Measurements from ENCODE around the gene CSF2RB. TPM values are rescaled to one million over a fixed set of nuclear protein-coding genes. Genes with fewer than 3 reads are reported as not detected.

CSF2RB gene
- total RNA-seq, 4 donors from 2014 or later = 5.7 to 14.3 (median 10.8) TPM

- Histone ChIP-seq H3K27me3 (peaks cover 0 to 18% of the 10 kb centered on the region in 2 donors), H3K36me3 (no peaks in the 10 kb centered on the region), H3K4me3 (no peak overlapping the region), H3K4me1 (no peaks in the 10 kb centered on the region), H3K9me3 (peaks cover 0 to 33% (median 4%) of the 10 kb centered on the region in 4 donors), H3K27ac (no peak overlapping the region)
- DNase-seq (ENCODE audit: low spot score in 2 of 2) = no peak
- TF ChIP-seq EP300 (IDR thresholded peaks at IDR 0.05) (no peak), POLR2A (IDR thresholded peaks at IDR 0.05) (no peak)
- TF ChIP-seq, protein P1, sequence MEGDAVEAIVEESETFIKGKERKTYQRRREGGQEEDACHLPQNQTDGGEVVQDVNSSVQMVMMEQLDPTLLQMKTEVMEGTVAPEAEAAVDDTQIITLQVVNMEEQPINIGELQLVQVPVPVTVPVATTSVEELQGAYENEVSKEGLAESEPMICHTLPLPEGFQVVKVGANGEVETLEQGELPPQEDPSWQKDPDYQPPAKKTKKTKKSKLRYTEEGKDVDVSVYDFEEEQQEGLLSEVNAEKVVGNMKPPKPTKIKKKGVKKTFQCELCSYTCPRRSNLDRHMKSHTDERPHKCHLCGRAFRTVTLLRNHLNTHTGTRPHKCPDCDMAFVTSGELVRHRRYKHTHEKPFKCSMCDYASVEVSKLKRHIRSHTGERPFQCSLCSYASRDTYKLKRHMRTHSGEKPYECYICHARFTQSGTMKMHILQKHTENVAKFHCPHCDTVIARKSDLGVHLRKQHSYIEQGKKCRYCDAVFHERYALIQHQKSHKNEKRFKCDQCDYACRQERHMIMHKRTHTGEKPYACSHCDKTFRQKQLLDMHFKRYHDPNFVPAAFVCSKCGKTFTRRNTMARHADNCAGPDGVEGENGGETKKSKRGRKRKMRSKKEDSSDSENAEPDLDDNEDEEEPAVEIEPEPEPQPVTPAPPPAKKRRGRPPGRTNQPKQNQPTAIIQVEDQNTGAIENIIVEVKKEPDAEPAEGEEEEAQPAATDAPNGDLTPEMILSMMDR (IDR thresholded peaks at IDR 0.05) = no peak
- WGBS, 2 donors = 84 to 87% methylated on average over 1 of the region's 1 CpG
Observed at GRCh38 chr22:36881504-36882245, 31.8 kb upstream of the CSF2RB start.

DNA sequence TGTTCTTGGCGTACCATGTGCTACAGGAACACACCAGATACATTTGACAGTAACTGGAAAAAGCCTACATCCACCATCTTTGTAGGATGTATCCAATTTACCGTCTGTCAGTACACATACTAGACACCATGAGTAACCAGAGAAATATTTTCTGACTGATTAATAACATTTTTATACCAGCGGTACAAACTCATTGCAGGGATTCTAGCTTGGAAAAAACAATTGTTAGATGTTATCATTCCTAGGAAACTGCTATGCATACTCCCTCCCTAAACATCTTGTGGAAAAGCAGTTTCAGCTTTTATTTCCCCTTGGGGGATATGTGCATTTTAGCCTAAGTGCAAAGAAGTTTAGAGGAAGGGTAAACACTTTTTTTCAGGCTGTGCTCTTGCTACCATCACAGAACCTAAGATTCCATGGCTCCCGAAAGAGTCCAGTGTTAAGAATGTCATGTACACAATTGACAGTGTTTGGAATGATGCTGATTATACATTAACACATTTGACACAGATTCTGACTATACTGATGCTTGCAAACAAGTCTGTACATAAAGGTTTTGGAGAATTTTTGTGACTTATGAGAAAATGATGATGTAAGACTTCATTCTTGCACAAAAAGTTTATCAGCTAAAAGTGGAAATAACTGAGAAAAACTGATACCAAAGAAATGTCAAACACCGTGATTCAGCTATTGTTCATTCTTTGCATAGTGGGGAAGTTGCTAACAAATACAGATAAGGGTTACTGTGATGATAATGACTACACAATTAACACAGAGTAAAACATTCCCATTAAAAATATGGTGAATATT is 28.9 kb upstream of the CSF2RB start:
- Histone ChIP-seq H3K27me3 (peaks cover 0 to 10% of the 10 kb centered on the region in 2 donors), H3K4me1 (no peaks in the 10 kb centered on the region), H3K4me3 (no peak overlapping the region), H3K9me3 (peaks cover 0 to 33% (median 4%) of the 10 kb centered on the region in 4 donors), H3K36me3 (no peaks in the 10 kb centered on the region), H3K27ac (no peak overlapping the region)
- 48 to 50% methylated on average over 5 of the region's 5 CpGs for WGBS, 2 donors
- TF ChIP-seq POLR2A (IDR thresholded peaks at IDR 0.05) (no peak), EP300 (IDR thresholded peaks at IDR 0.05) (no peak)
- TF ChIP-seq, protein P1 (IDR thresholded peaks at IDR 0.05) = no peak
- DNase-seq (ENCODE audit: low spot score in 2 of 2) = no peak

- H3K36me3 ChIP-seq = no peaks in the 10 kb centered on the region
- 69 to 80% methylated on average over 7 of the region's 7 CpGs for WGBS, 2 donors
- no peak overlapping the region for H3K4me3 ChIP-seq
- DNase-seq (ENCODE audit: low spot score in 2 of 2) = no peak
- TF ChIP-seq, protein P1 (IDR thresholded peaks at IDR 0.05) = no peak
- no peak for TF ChIP-seq POLR2A (IDR thresholded peaks at IDR 0.05)
- TF ChIP-seq EP300 (IDR thresholded peaks at IDR 0.05) = no peak
- H3K9me3 ChIP-seq = peaks cover 0 to 30% (median 4%) of the 10 kb centered on the region in 4 donors
- no peaks in the 10 kb centered on the region for H3K4me1 ChIP-seq
- peaks cover 0 to 10% of the 10 kb centered on the region in 2 donors for H3K27me3 ChIP-seq
- H3K27ac ChIP-seq = no peak overlapping the region
Observed at GRCh38 chr22:36885474-36885873, 28.0 kb upstream of the CSF2RB start.

- TF ChIP-seq, protein P1 (IDR thresholded peaks at IDR 0.05) = no peak
- TF ChIP-seq POLR2A (IDR thresholded peaks at IDR 0.05) (no peak), EP300 (IDR thresholded peaks at IDR 0.05) (no peak)
- no peak for DNase-seq (ENCODE audit: low spot score in 2 of 2)
- H3K36me3 ChIP-seq = no peaks in the 10 kb centered on the region
- H3K4me3 ChIP-seq = no peak overlapping the region
- no peak overlapping the region for H3K27ac ChIP-seq
- H3K4me1 ChIP-seq = no peaks in the 10 kb centered on the region
- peaks cover 0 to 10% of the 10 kb centered on the region in 2 donors for H3K27me3 ChIP-seq
- peaks cover 0 to 25% (median 3%) of the 10 kb centered on the region in 4 donors for H3K9me3 ChIP-seq
- 91 to 94% methylated on average over 4 of the region's 4 CpGs for WGBS, 2 donors
Observed at GRCh38 chr22:36886016-36886415, 27.4 kb upstream of the CSF2RB start.

DNA sequence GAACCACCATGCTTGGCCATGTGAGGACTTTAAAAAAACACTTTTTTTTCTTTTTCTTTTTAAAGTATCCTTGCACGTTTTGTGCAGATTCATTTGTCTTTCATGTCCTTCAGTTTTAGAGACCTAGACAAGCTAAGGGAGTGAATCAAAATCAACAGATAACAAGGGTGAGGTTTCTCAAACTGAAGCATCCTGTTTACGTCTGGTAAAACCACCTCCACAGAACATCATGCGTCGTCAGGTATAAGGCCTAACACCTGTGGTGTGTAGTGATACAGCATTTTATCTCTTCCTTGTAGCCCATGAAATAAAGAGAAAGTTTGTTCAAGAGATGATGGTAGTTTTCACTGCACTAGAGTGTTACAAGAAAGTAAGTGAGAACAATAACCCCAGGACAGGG is 26.3 kb upstream of the CSF2RB start:
- WGBS, 2 donors = 76 to 86% methylated on average over 4 of the region's 4 CpGs

More for the DNA sequence above, 26.3 kb upstream of the CSF2RB start:
- Histone ChIP-seq H3K4me1 (no peaks in the 10 kb centered on the region), H3K36me3 (no peaks in the 10 kb centered on the region), H3K27me3 (peaks cover 0 to 10% of the 10 kb centered on the region in 2 donors), H3K4me3 (no peak overlapping the region), H3K9me3 (peaks cover 0 to 14% (median 0%) of the 10 kb centered on the region in 4 donors), H3K27ac (no peak overlapping the region)
- DNase-seq (ENCODE audit: low spot score in 2 of 2) = no peak
- TF ChIP-seq EP300 (IDR thresholded peaks at IDR 0.05) = no peak
- TF ChIP-seq POLR2A (IDR thresholded peaks at IDR 0.05) = no peak
- TF ChIP-seq, protein P1 (IDR thresholded peaks at IDR 0.05) = no peak

Data from tibial nerve (tissue), 4 donors.